WTC11 (cell line): ENCODE data around the gene MFAP3. TPM values are rescaled to one million over a fixed set of nuclear protein-coding genes. Genes with fewer than 3 reads are reported as not detected.
A peak's percentile ranks its signal among the peaks of the same experiment; 100 is the strongest.

Experiments used
- ATAC-seq: fragments of 200-7000 bp; cut with Tn5 transposase; 2 replicates; pipeline ENCODE4 v1.10.0; 2021; ENCODE audit warnings: mild to moderate bottlenecking, moderate library complexity
- CTCF ChIA-PET: fragments of 300-600 bp; sonication (Branson Sonifier 250); formaldehyde crosslinking; loops from one replicate; lab custom pipeline; 2021; ENCODE audit warnings: antibody characterized with exemption; lab: Charles Lee
- POLR2A ChIA-PET: fragments of 350-600 bp; sonication (Branson Sonifier 250); formaldehyde crosslinking; loops from one replicate; lab custom pipeline; 2021; ENCODE audit warnings: antibody characterized with exemption; lab: Charles Lee
- DNase-seq: peaks from one replicate; pipeline ENCODE4 v3.0.0; 2021; ENCODE audit warnings: low spot score
- H3K27ac Mint-ChIP-seq: 2 replicates; pipeline ENCODE4 v1.8.0; 2021; ENCODE audit warnings: mixed read lengths
- H3K27me3 Mint-ChIP-seq: 2 replicates; pipeline ENCODE4 v1.8.0; 2021; ENCODE audit warnings: low read depth, mild to moderate bottlenecking, moderate library complexity, mixed read lengths
- H3K36me3 Mint-ChIP-seq: 2 replicates; pipeline ENCODE4 v1.8.0; 2021; ENCODE audit warnings: mixed read lengths
- H3K4me1 Mint-ChIP-seq: 2 replicates; pipeline ENCODE4 v1.8.0; 2022; ENCODE audit warnings: mixed read lengths
- H3K4me3 Mint-ChIP-seq: 2 replicates; pipeline ENCODE4 v1.8.0; 2021; ENCODE audit warnings: mild to moderate bottlenecking, moderate library complexity, mixed read lengths
- H3K9me3 Mint-ChIP-seq: 2 replicates; pipeline ENCODE4 v1.8.0; 2021; ENCODE audit warnings: mixed read lengths
- CBFB ChIP-seq: sonication (generic); formaldehyde crosslinking; IDR thresholded peaks from 2 replicates; pipeline ENCODE4 v1.8.1; 2022; ENCODE audit warnings: mild to moderate bottlenecking, low read depth, missing genetic modification reagents
- EMX1 ChIP-seq: fragments of 250-450 bp; sonication (Bioruptor Pico); IDR thresholded peaks from 2 replicates; pipeline ENCODE4 v1.8.0; 2021; ENCODE audit warnings: mild to moderate bottlenecking
- FOXP1 ChIP-seq: sonication (generic); formaldehyde crosslinking; IDR thresholded peaks from 2 replicates; pipeline ENCODE4 v1.8.0; 2022; ENCODE audit warnings: missing genetic modification reagents, mild to moderate bottlenecking, moderate library complexity, borderline replicate concordance
- GRHL2 ChIP-seq: fragments of 250-450 bp; sonication (Bioruptor Pico); IDR thresholded peaks from 2 replicates; pipeline ENCODE4 v1.8.0; 2022; ENCODE audit warnings: mild to moderate bottlenecking, moderate library complexity; ENCODE audit not compliant: insufficient replicate concordance, severe bottlenecking
- JAZF1 ChIP-seq: fragments of 250-450 bp; sonication (Bioruptor Pico); IDR thresholded peaks from 2 replicates; pipeline ENCODE4 v1.9.0; 2021; ENCODE audit warnings: moderate library complexity, mild to moderate bottlenecking, inconsistent platforms
- JUN ChIP-seq: sonication (generic); formaldehyde crosslinking; IDR thresholded peaks from 2 replicates; pipeline ENCODE4 v1.8.0; 2023; ENCODE audit warnings: mild to moderate bottlenecking, missing genetic modification reagents
- MYBL2 ChIP-seq: sonication (generic); formaldehyde crosslinking; IDR thresholded peaks from 2 replicates; pipeline ENCODE4 v1.8.1; 2023; ENCODE audit warnings: mild to moderate bottlenecking, moderate library complexity, missing genetic modification reagents
- NFATC4 ChIP-seq: fragments of 250-450 bp; sonication (Bioruptor Pico); IDR thresholded peaks from 2 replicates; pipeline ENCODE4 v1.9.0; 2021; ENCODE audit warnings: mild to moderate bottlenecking
- PRRX2 ChIP-seq: fragments of 250-450 bp; sonication (Bioruptor Pico); IDR thresholded peaks from 2 replicates; pipeline ENCODE4 v1.8.0; 2021; ENCODE audit warnings: mild to moderate bottlenecking
- SMAD3 ChIP-seq: sonication (generic); formaldehyde crosslinking; IDR thresholded peaks from 2 replicates; pipeline ENCODE4 v1.8.0; 2022; ENCODE audit warnings: missing genetic modification reagents, mild to moderate bottlenecking, borderline replicate concordance
- TP53 ChIP-seq: sonication (generic); formaldehyde crosslinking; IDR thresholded peaks from 2 replicates; pipeline ENCODE4 v1.8.1; 2023; ENCODE audit warnings: mild to moderate bottlenecking, missing genetic modification reagents
- ZNF232 ChIP-seq: sonication (generic); formaldehyde crosslinking; IDR thresholded peaks from 2 replicates; pipeline ENCODE4 v1.8.0; 2022; ENCODE audit warnings: mild to moderate bottlenecking, missing genetic modification reagents
- ZNF263 ChIP-seq: sonication (generic); formaldehyde crosslinking; IDR thresholded peaks from 2 replicates; pipeline ENCODE4 v1.8.1; 2022; ENCODE audit warnings: low read depth, mild to moderate bottlenecking, moderate library complexity, missing genetic modification reagents
- ZNF671 ChIP-seq: fragments of 250-450 bp; sonication (Bioruptor Pico); IDR thresholded peaks from 2 replicates; pipeline ENCODE4 v1.8.0; 2021; ENCODE audit warnings: mild to moderate bottlenecking
- total RNA-seq: library from RNA; stranded (reverse); gene quantifications from 3 replicates; pipeline ENCODE4 v1.2.3, GENCODE V29; 2021
- TF ChIP-seq, protein P1 (sequence below): sonication (generic); formaldehyde crosslinking; IDR thresholded peaks from 2 replicates; pipeline ENCODE4 v1.8.1; 2023; ENCODE audit warnings: mild to moderate bottlenecking, missing genetic modification reagents, moderate library complexity
- TF ChIP-seq, protein P2 (sequence below): sonication (generic); formaldehyde crosslinking; conservative IDR thresholded peaks from 2 replicates; pipeline ENCODE4 v1.8.1; 2022; ENCODE audit warnings: mild to moderate bottlenecking, missing genetic modification reagents
- TF ChIP-seq, protein P3 (sequence below): fragments of 250-450 bp; sonication (Bioruptor Pico); IDR thresholded peaks from 2 replicates; pipeline ENCODE4 v1.9.0; 2021; ENCODE audit warnings: moderate library complexity, mild to moderate bottlenecking, inconsistent platforms, borderline replicate concordance
- TF ChIP-seq, protein P4 (sequence below): sonication (generic); formaldehyde crosslinking; IDR thresholded peaks from 2 replicates; pipeline ENCODE4 v1.8.1; 2022; ENCODE audit warnings: low read depth, missing genetic modification reagents, borderline replicate concordance
- TF ChIP-seq, protein P5 (sequence below): sonication (generic); formaldehyde crosslinking; IDR thresholded peaks from 2 replicates; pipeline ENCODE4 v1.8.0; 2023; ENCODE audit warnings: mild to moderate bottlenecking, missing genetic modification reagents
- TF ChIP-seq, protein P6 (sequence below): sonication (generic); formaldehyde crosslinking; IDR thresholded peaks from 2 replicates; pipeline ENCODE4 v1.8.1; 2022; ENCODE audit warnings: mild to moderate bottlenecking, missing genetic modification reagents, moderate library complexity, borderline replicate concordance
- TF ChIP-seq, protein P7 (sequence below): sonication (generic); formaldehyde crosslinking; IDR thresholded peaks from 2 replicates; pipeline ENCODE4 v1.8.1; 2023; ENCODE audit warnings: mild to moderate bottlenecking, missing genetic modification reagents, borderline replicate concordance
- TF ChIP-seq, protein P8 (sequence below): sonication (generic); formaldehyde crosslinking; IDR thresholded peaks from 2 replicates; pipeline ENCODE4 v1.8.1; 2023; ENCODE audit warnings: mild to moderate bottlenecking, missing genetic modification reagents

Gene MFAP3
- total RNA-seq, 1 experiment from 2014 or later, result 20.0 TPM

DNA sequence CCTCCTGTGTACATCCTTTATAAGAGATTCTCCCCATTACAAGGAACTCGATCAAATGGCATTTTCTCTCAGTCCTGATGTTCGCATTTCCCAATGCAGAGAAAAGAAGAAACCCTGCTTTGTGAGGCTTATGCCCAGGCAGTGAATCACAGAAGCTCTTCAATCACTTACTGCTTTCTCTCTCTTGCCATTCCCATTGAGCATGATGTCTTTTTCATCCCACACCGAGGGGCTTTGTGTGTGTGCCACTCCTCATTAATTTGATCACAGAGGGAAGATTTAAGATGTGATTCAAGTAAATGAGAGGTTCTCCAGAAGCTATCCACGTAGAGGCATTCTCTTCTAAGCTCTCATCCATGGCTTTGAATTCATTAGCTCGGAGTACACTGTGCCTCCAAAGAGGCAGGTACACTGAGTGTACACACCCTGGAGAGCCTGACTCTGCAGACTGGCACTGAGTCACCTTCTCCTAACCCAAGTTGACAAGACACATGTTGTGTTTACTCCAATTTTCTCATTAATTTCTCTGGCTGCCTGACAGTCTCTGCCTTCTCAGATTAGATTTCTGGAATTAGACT, 45.4 kb downstream of the MFAP3 start (continued):
- TF ChIP-seq, protein P1, sequence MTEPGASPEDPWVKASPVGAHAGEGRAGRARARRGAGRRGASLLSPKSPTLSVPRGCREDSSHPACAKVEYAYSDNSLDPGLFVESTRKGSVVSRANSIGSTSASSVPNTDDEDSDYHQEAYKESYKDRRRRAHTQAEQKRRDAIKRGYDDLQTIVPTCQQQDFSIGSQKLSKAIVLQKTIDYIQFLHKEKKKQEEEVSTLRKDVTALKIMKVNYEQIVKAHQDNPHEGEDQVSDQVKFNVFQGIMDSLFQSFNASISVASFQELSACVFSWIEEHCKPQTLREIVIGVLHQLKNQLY (CRISPR knock-in tag), result no peak
- no peak for TF ChIP-seq NFATC4 (CRISPR knock-in tag)
- TF ChIP-seq, protein P2, sequence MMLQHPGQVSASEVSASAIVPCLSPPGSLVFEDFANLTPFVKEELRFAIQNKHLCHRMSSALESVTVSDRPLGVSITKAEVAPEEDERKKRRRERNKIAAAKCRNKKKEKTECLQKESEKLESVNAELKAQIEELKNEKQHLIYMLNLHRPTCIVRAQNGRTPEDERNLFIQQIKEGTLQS (CRISPR knock-in tag), result no peak
- TF ChIP-seq, all 79 proteins: peak for 0

DNA sequence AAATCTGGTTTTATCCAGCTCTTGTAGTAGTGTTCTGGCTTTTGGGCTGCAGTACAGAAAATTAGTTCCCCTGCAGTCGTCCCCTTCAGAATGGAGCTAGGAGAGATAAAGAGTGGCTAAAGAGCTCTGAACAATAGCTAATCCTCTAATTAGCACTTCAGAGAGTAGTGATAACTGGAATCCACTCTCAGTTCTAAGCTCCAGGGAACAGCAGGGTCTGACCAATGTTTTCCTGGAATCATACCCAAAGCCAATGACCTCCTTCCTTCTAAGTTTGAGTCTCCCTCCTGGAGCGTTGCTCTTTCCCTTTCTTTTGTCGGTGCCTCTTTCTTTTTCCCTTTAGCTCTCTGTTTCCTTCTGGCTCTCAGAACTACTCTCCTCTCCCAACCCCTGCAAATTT, 47.4 kb downstream of the MFAP3 start:
- H3K4me1 Mint-ChIP-seq, result peaks cover 22% of the 10 kb centered on the region
- ChIA-PET POLR2A (no interaction called here), CTCF (interaction anchor here (0.8 to 2.0 kb wide), 7 partner anchors 10 to 319 kb away, joined by 3 to 14 read pairs (median 3); partner anchors contain the start of gene GALNT10)
- DNase-seq (no peak), ATAC-seq (0 out of 2 replicates have a peak, but pooled peaks have one; percentile 17)
- H3K27me3 Mint-ChIP-seq, result peaks cover 13% of the 10 kb centered on the region
- no peak overlapping the region for H3K27ac Mint-ChIP-seq
- no peaks in the 10 kb centered on the region; the same call in 1 of the 2 replicates for H3K9me3 Mint-ChIP-seq
- TF ChIP-seq JUN (CRISPR knock-in tag), result no peak
- TF ChIP-seq, protein P3, sequence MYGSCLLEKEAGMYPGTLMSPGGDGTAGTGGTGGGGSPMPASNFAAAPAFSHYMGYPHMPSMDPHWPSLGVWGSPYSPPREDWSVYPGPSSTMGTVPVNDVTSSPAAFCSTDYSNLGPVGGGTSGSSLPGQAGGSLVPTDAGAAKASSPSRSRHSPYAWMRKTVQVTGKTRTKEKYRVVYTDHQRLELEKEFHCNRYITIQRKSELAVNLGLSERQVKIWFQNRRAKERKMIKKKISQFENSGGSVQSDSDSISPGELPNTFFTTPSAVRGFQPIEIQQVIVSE (CRISPR knock-in tag), result no peak
- TF ChIP-seq, protein P4, sequence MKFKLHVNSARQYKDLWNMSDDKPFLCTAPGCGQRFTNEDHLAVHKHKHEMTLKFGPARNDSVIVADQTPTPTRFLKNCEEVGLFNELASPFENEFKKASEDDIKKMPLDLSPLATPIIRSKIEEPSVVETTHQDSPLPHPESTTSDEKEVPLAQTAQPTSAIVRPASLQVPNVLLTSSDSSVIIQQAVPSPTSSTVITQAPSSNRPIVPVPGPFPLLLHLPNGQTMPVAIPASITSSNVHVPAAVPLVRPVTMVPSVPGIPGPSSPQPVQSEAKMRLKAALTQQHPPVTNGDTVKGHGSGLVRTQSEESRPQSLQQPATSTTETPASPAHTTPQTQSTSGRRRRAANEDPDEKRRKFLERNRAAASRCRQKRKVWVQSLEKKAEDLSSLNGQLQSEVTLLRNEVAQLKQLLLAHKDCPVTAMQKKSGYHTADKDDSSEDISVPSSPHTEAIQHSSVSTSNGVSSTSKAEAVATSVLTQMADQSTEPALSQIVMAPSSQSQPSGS (CRISPR knock-in tag), result no peak
- TF ChIP-seq, protein P5, sequence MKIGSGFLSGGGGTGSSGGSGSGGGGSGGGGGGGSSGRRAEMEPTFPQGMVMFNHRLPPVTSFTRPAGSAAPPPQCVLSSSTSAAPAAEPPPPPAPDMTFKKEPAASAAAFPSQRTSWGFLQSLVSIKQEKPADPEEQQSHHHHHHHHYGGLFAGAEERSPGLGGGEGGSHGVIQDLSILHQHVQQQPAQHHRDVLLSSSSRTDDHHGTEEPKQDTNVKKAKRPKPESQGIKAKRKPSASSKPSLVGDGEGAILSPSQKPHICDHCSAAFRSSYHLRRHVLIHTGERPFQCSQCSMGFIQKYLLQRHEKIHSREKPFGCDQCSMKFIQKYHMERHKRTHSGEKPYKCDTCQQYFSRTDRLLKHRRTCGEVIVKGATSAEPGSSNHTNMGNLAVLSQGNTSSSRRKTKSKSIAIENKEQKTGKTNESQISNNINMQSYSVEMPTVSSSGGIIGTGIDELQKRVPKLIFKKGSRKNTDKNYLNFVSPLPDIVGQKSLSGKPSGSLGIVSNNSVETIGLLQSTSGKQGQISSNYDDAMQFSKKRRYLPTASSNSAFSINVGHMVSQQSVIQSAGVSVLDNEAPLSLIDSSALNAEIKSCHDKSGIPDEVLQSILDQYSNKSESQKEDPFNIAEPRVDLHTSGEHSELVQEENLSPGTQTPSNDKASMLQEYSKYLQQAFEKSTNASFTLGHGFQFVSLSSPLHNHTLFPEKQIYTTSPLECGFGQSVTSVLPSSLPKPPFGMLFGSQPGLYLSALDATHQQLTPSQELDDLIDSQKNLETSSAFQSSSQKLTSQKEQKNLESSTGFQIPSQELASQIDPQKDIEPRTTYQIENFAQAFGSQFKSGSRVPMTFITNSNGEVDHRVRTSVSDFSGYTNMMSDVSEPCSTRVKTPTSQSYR (CRISPR knock-in tag), result no peak
- TF ChIP-seq EMX1 (CRISPR knock-in tag), result no peak
- TF ChIP-seq ZNF671 (CRISPR knock-in tag), result no peak
- no peak for TF ChIP-seq MYBL2 (CRISPR knock-in tag)
- TF ChIP-seq TP53 (CRISPR knock-in tag), result no peak
- TF ChIP-seq ZNF263, result no peak
- TF ChIP-seq FOXP1, result no peak
- TF ChIP-seq SMAD3 (CRISPR knock-in tag), result no peak
- no peak for TF ChIP-seq JAZF1 (CRISPR knock-in tag)
- TF ChIP-seq, protein P6, sequence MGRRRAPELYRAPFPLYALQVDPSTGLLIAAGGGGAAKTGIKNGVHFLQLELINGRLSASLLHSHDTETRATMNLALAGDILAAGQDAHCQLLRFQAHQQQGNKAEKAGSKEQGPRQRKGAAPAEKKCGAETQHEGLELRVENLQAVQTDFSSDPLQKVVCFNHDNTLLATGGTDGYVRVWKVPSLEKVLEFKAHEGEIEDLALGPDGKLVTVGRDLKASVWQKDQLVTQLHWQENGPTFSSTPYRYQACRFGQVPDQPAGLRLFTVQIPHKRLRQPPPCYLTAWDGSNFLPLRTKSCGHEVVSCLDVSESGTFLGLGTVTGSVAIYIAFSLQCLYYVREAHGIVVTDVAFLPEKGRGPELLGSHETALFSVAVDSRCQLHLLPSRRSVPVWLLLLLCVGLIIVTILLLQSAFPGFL (CRISPR knock-in tag), result no peak
- TF ChIP-seq GRHL2 (CRISPR knock-in tag), result no peak
- TF ChIP-seq CBFB, result no peak
- no peak for TF ChIP-seq PRRX2
- TF ChIP-seq, protein P7, sequence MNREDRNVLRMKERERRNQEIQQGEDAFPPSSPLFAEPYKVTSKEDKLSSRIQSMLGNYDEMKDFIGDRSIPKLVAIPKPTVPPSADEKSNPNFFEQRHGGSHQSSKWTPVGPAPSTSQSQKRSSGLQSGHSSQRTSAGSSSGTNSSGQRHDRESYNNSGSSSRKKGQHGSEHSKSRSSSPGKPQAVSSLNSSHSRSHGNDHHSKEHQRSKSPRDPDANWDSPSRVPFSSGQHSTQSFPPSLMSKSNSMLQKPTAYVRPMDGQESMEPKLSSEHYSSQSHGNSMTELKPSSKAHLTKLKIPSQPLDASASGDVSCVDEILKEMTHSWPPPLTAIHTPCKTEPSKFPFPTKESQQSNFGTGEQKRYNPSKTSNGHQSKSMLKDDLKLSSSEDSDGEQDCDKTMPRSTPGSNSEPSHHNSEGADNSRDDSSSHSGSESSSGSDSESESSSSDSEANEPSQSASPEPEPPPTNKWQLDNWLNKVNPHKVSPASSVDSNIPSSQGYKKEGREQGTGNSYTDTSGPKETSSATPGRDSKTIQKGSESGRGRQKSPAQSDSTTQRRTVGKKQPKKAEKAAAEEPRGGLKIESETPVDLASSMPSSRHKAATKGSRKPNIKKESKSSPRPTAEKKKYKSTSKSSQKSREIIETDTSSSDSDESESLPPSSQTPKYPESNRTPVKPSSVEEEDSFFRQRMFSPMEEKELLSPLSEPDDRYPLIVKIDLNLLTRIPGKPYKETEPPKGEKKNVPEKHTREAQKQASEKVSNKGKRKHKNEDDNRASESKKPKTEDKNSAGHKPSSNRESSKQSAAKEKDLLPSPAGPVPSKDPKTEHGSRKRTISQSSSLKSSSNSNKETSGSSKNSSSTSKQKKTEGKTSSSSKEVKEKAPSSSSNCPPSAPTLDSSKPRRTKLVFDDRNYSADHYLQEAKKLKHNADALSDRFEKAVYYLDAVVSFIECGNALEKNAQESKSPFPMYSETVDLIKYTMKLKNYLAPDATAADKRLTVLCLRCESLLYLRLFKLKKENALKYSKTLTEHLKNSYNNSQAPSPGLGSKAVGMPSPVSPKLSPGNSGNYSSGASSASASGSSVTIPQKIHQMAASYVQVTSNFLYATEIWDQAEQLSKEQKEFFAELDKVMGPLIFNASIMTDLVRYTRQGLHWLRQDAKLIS (CRISPR knock-in tag), result no peak
- TF ChIP-seq, protein P8, sequence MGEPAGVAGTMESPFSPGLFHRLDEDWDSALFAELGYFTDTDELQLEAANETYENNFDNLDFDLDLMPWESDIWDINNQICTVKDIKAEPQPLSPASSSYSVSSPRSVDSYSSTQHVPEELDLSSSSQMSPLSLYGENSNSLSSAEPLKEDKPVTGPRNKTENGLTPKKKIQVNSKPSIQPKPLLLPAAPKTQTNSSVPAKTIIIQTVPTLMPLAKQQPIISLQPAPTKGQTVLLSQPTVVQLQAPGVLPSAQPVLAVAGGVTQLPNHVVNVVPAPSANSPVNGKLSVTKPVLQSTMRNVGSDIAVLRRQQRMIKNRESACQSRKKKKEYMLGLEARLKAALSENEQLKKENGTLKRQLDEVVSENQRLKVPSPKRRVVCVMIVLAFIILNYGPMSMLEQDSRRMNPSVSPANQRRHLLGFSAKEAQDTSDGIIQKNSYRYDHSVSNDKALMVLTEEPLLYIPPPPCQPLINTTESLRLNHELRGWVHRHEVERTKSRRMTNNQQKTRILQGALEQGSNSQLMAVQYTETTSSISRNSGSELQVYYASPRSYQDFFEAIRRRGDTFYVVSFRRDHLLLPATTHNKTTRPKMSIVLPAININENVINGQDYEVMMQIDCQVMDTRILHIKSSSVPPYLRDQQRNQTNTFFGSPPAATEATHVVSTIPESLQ (CRISPR knock-in tag), result no peak
- TF ChIP-seq ZNF232 (CRISPR knock-in tag), result no peak
- TF ChIP-seq, all 79 proteins: peak for 0
- Mint-ChIP-seq H3K36me3 (no peaks in the 10 kb centered on the region), H3K4me3 (no peak overlapping the region)
